ENCODE data around the gene APOL1. TPM values are rescaled to one million over a fixed set of nuclear protein-coding genes. Genes with fewer than 3 reads are reported as not detected.
A peak's percentile ranks its signal among the peaks of the same experiment; 100 is the strongest.

Gene APOL1
- total RNA-seq, 1 donor: 21.6 TPM

DNA sequence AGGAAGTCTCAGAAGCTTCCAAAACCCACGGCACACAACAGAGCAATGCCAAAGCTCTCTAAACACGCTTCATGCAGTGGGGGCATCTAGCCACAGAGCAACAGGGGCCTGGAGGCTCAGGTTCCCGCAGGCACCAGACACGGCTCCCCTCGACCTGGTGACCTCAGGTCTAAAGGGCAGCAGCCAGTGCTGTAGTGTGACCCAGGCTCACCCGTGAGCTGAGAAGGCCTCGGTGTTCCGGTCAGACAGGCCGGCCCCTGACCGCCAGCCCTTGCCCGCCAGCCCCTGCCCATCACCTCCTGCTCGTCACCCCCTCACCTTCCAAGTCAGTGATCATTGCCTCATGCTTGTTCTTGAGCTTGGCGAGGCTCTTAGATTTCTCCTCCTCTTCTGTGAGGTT, 45.7 kb downstream of the APOL1 start:
- no peak for DNase-seq (ENCODE audit: low read depth)
- TF ChIP-seq, protein P1, sequence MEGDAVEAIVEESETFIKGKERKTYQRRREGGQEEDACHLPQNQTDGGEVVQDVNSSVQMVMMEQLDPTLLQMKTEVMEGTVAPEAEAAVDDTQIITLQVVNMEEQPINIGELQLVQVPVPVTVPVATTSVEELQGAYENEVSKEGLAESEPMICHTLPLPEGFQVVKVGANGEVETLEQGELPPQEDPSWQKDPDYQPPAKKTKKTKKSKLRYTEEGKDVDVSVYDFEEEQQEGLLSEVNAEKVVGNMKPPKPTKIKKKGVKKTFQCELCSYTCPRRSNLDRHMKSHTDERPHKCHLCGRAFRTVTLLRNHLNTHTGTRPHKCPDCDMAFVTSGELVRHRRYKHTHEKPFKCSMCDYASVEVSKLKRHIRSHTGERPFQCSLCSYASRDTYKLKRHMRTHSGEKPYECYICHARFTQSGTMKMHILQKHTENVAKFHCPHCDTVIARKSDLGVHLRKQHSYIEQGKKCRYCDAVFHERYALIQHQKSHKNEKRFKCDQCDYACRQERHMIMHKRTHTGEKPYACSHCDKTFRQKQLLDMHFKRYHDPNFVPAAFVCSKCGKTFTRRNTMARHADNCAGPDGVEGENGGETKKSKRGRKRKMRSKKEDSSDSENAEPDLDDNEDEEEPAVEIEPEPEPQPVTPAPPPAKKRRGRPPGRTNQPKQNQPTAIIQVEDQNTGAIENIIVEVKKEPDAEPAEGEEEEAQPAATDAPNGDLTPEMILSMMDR (IDR thresholded peaks at IDR 0.05; ENCODE audit: insufficient read depth, low read depth, low read length): no peak
- H3K4me3 ChIP-seq (ENCODE audit: low read depth, low read length): no peak overlapping the region

DNA sequence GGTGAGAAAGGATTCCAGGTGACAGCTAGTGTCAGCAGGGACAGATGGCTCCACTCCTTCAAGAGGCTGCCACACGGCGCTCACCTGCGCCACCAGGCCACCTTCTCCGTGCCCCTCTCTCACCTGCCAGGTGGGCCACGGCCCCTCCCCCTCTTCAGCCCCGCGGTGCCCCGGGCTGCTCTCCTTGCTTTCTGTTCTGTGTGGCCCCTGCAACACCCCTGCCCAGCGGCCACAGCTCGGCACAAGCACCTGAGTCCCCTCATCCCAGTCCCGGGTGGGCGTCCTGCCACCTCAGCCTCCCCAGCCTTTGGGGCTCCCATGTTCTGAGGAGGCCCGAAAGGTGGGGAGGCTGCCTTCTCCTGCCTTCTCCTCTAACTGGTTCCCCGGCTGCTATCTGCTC, 46.4 kb downstream of the APOL1 start:
- no peak for DNase-seq (ENCODE audit: low read depth)
- TF ChIP-seq, protein P1 (IDR thresholded peaks at IDR 0.05; ENCODE audit: insufficient read depth, low read depth, low read length): no peak
- no peak overlapping the region for H3K4me3 ChIP-seq (ENCODE audit: low read depth, low read length)

DNA sequence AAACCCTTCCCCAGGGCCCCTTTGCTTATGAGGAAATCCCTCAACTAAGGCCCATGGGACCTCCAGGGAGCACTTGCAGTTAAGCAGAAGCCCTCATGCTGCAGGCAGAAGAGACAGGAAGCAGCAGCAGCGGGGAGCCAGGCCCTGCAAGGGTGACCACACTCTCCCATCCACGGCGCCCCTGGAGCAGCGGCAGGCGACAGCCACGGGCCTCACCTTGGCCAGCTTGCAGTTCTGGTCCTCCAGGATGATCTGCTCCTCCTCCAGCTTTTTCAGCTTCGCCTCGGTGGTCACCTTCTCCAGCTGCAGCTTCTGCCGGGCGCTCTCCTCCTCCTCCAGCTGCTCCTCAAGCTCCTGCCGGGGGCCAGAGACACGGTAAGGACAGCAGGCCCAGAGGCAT, 47.0 kb downstream of the APOL1 start:
- TF ChIP-seq, protein P1 (IDR thresholded peaks at IDR 0.05; ENCODE audit: insufficient read depth, low read depth, low read length): no peak
- DNase-seq (ENCODE audit: low read depth): no peak
- no peak overlapping the region for H3K4me3 ChIP-seq (ENCODE audit: low read depth, low read length)

DNA sequence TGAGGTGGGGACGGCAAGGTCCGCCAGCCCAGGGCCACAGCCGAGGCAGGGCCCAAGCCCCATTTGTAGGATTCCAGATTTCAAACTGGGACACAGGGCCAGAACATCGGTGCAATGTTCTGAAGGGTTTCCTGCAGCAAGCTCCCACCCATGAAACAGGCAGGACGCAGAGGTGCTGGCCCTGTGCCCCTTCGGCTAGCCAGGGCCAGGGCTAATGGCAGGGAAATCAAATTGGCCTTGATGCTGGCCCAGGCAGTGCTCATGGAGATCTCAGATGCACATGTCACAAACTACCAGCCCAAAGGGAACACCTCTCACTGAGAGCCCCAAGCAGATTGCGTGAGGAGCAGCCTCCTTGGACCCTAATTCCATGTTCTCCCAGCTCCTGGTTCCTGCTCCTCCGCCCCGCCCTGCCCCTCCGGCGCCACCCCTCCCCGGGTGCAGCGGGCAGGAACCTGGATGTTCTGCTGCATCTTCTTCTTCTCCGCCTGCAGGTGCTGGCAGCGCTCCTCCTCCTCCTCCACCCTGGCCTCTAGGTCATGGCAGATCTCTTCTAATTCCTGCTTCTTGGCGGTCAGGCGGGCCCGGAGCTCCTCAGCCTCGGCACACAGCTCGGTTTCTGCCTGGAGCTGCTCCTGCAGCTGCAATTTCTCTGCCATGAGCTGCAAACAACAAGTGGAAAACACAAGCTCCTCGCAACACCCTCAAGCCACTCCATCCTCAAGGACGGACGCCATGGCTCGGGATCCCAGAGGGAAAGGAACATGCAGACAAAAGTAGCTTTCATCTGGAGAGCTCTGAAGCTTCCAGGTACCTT, 47.7 kb downstream of the APOL1 start:
- DNase-seq (ENCODE audit: low read depth): no peak
- no peak overlapping the region for H3K4me3 ChIP-seq (ENCODE audit: low read depth, low read length)
- TF ChIP-seq, protein P1 (IDR thresholded peaks at IDR 0.05; ENCODE audit: insufficient read depth, low read depth, low read length): no peak

DNA sequence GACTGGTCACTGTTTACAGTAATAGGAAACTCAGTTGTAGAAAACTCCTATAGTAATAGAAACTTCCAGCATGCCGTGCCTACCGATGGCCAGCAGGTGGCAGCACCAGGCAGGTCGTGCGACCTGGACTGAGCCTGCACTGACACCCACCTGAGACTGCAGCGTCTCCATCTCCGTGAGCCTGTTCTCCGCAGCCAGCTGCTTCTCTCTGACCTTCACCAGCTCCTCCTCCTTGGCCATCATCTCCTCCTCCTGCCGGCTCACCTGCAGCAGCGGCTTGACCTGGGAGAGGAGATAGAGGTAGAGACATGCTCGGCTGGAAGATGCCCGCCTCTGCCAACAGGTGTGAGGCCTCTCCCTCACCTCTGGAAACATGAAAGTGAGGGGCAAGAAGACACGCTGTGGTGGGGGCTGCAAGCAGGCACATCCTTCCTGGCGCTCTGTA, 48.5 kb downstream of the APOL1 start:
- TF ChIP-seq, protein P1 (IDR thresholded peaks at IDR 0.05; ENCODE audit: insufficient read depth, low read depth, low read length): peak; percentile 88
- DNase-seq (ENCODE audit: low read depth): peak; percentile 72
- H3K4me3 ChIP-seq (ENCODE audit: low read depth, low read length): no peak overlapping the region

DNA sequence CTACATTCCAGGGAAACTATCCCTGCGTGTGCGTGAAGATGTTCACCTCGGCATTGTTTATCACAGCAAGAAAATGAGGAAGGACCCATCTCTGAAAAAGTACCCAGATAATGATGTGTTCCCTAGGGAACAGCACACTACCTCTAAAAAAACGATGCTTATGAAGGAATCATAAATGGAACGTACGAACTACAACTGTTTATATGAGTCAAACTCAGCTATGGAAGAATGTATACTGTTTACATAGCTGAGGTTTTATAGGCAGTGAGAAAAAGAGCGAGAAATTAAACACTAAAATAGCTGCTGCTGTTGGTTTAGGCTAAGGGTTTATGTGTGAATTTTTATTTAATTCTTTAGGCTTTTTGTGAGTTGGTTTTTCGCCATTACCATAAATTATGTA, 48.9 kb downstream of the APOL1 start:
- H3K4me3 ChIP-seq (ENCODE audit: low read depth, low read length): no peak overlapping the region
- TF ChIP-seq, protein P1 (IDR thresholded peaks at IDR 0.05; ENCODE audit: insufficient read depth, low read depth, low read length): no peak
- peak; percentile 97 for DNase-seq (ENCODE audit: low read depth)

All from fibroblast of villous mesenchyme (primary cell).